GM23248 (cell line): ENCODE measurements around the gene USP38. TPM values are rescaled to one million over a fixed set of nuclear protein-coding genes. Genes with fewer than 3 reads are reported as not detected.

Experiments
- DNase-seq: peaks from one replicate; pipeline ENCODE4 v3.0.0-alpha.2; 2015
- H2AFZ ChIP-seq: fragments of 200-600 bp; sonication (generic); 2 replicates; pipeline ENCODE4 v1.6.1; 2016; ENCODE audit warnings: antibody characterized with exemption
- H3F3A ChIP-seq: fragments of 200-600 bp; sonication (generic); 2 replicates; pipeline ENCODE4 v1.6.1; 2016; ENCODE audit warnings: mild to moderate bottlenecking, antibody characterized with exemption, mixed run types; ENCODE audit not compliant: insufficient read depth
- H3K27ac ChIP-seq: fragments of 200-600 bp; sonication (generic); 2 replicates; pipeline ENCODE4 v1.5.1; 2016; ENCODE audit warnings: mild to moderate bottlenecking
- H3K27me3 ChIP-seq: fragments of 200-600 bp; sonication (generic); replicated peaks from 2 replicates; pipeline ENCODE4 v1.6.1; 2016; ENCODE audit warnings: mild to moderate bottlenecking; ENCODE audit not compliant: insufficient read depth
- H3K36me3 ChIP-seq: fragments of 200-600 bp; sonication (generic); 2 replicates; pipeline ENCODE4 v1.6.1; 2016; ENCODE audit warnings: low read depth, mild to moderate bottlenecking
- H3K4me1 ChIP-seq: fragments of 200-600 bp; sonication (generic); 2 replicates; pipeline ENCODE4 v1.6.1; 2016; ENCODE audit warnings: mild to moderate bottlenecking; ENCODE audit not compliant: insufficient read depth
- H3K4me2 ChIP-seq: fragments of 200-600 bp; sonication (generic); one replicate; pipeline ENCODE4 v1.6.1; 2016; ENCODE audit warnings: mild to moderate bottlenecking; ENCODE audit not compliant: unreplicated experiment
- H3K4me3 ChIP-seq: fragments of 200-600 bp; sonication (generic); 2 replicates; pipeline ENCODE4 v1.5.1; 2016; ENCODE audit warnings: mild to moderate bottlenecking
- H3K79me2 ChIP-seq: fragments of 200-600 bp; sonication (generic); 2 replicates; pipeline ENCODE4 v1.6.1; 2016; ENCODE audit warnings: mild to moderate bottlenecking; ENCODE audit not compliant: insufficient read depth
- H3K9ac ChIP-seq: fragments of 200-600 bp; sonication (generic); 2 replicates; pipeline ENCODE4 v1.6.1; 2016; ENCODE audit warnings: mild to moderate bottlenecking
- H3K9me2 ChIP-seq: fragments of 200-600 bp; sonication (generic); 2 replicates; pipeline ENCODE4 v1.6.1; 2016; ENCODE audit warnings: mixed run types, mild to moderate bottlenecking, moderate library complexity; ENCODE audit not compliant: insufficient read depth
- H3K9me3 ChIP-seq: fragments of 200-600 bp; sonication (generic); one replicate; pipeline ENCODE4 v1.6.1; 2017; ENCODE audit warnings: low read depth
- H4K20me1 ChIP-seq: fragments of 200-600 bp; sonication (generic); 2 replicates; pipeline ENCODE4 v1.6.0; 2016; ENCODE audit not compliant: insufficient read depth
- EZH2 ChIP-seq: fragments of 200-600 bp; sonication (generic); IDR thresholded peaks from 2 replicates; pipeline ENCODE4 v1.6.1; 2018; ENCODE audit warnings: antibody characterized with exemption, mild to moderate bottlenecking; ENCODE audit not compliant: insufficient read depth, poor library complexity, severe bottlenecking
- EZH2phosphoT487 ChIP-seq: fragments of 200-600 bp; sonication (generic); IDR thresholded peaks from 2 replicates; pipeline ENCODE4 v1.6.1; 2018; ENCODE audit warnings: antibody characterized with exemption, moderate library complexity, mild to moderate bottlenecking, low read depth; ENCODE audit not compliant: insufficient read depth
- WGBS, 2 experiments: methylation state at CpG; one replicate each; pipeline ENCODE4 v1.1.6; 2015 to 2017; ENCODE audit warnings: low lambda C conversion rate in 2 of 2, low coverage in 1 of 2; ENCODE audit errors: missing lambda C conversion rate in 2 of 2; 5-methylcytosine and 5-hydroxymethylcytosine counted together
- in situ Hi-C: fragments of 300-500 bp; cut with MboI; formaldehyde crosslinking; loops from 2 replicates; pipeline ENCODE4 v1.15.0; 2020
- polyA plus RNA-seq: library from polyadenylated mRNA; unstranded; fragments of >200 nt; fragmentation: Nextera tagmentation; extraction: Ambion mirVana; gene quantifications from 2 replicates; pipeline ENCODE4 v1.2.1, GENCODE V29; 2016
- total RNA-seq: library from RNA; depleted of rRNA; stranded (reverse); fragments of >200 nt; shearing (Covaris generic); gene quantifications from 2 replicates; pipeline ENCODE4 v1.2.3, GENCODE V29; 2014

The USP38 gene
- total and polyA plus RNA-seq, 2 experiments from 2014 or later, result 9.6 to 19.3 TPM

- no peaks in the 10 kb centered on the region; the same call in 1 of the 2 replicates for H3K9me2 ChIP-seq
- H2AFZ ChIP-seq, result no peak overlapping the region
- no peak for DNase-seq
- H3K9me3 ChIP-seq, result no peaks in the 10 kb centered on the region
- in situ Hi-C loops, result no loop called here
- no peak for TF ChIP-seq EZH2
- no peak for TF ChIP-seq EZH2phosphoT487
- no peaks in the 10 kb centered on the region for H4K20me1 ChIP-seq
- H3K4me3 ChIP-seq, result no peak overlapping the region
- no peaks in the 10 kb centered on the region for H3K36me3 ChIP-seq
- H3F3A ChIP-seq, result peaks cover 20% of the 10 kb centered on the region
- H3K27me3 ChIP-seq, result no peaks in the 10 kb centered on the region
- no peak overlapping the region for H3K27ac ChIP-seq
- no peak overlapping the region for H3K4me2 ChIP-seq
- no peaks in the 10 kb centered on the region for H3K79me2 ChIP-seq
- H3K4me1 ChIP-seq, result peaks cover 24% of the 10 kb centered on the region
- no peak overlapping the region for H3K9ac ChIP-seq
- 75 to 77% methylated on average over 5 of the region's 5 CpGs for WGBS, 2 experiments
Measured at GRCh38 chr4:143254491-143255226, 69.9 kb downstream of the USP38 start.

GRCh38 chr4:143256456-143256855 lies 71.7 kb downstream of the USP38 start:
- Histone ChIP-seq H4K20me1 (no peaks in the 10 kb centered on the region), H3F3A (peaks cover 16% of the 10 kb centered on the region), H3K9ac (no peak overlapping the region), H3K36me3 (no peaks in the 10 kb centered on the region), H3K4me2 (no peak overlapping the region), H3K27me3 (no peaks in the 10 kb centered on the region), H2AFZ (no peak overlapping the region), H3K9me3 (no peaks in the 10 kb centered on the region), H3K27ac (no peak overlapping the region), H3K4me3 (no peak overlapping the region), H3K79me2 (no peaks in the 10 kb centered on the region), H3K4me1 (peaks cover 19% of the 10 kb centered on the region), H3K9me2 (no peaks in the 10 kb centered on the region; the same call in 1 of the 2 replicates)
- WGBS, 2 experiments, result 85 to 86% methylated on average over 2 of the region's 2 CpGs
- no peak for TF ChIP-seq EZH2phosphoT487
- TF ChIP-seq EZH2, result no peak
- DNase-seq, result no peak
- in situ Hi-C loops, result no loop called here

- no peak overlapping the region for H2AFZ ChIP-seq
- no peak overlapping the region for H3K27ac ChIP-seq
- no peaks in the 10 kb centered on the region; the same call in 1 of the 2 replicates for H3K9me2 ChIP-seq
- no peak overlapping the region for H3K4me2 ChIP-seq
- no peaks in the 10 kb centered on the region for H3K36me3 ChIP-seq
- TF ChIP-seq EZH2 (no peak), EZH2phosphoT487 (no peak)
- H3K4me1 ChIP-seq, result peaks cover 10% of the 10 kb centered on the region
- in situ Hi-C loops, result no loop called here
- peaks cover 9% of the 10 kb centered on the region; the same call in 1 of the 2 replicates for H3F3A ChIP-seq
- no peaks in the 10 kb centered on the region for H4K20me1 ChIP-seq
- no peaks in the 10 kb centered on the region for H3K9me3 ChIP-seq
- H3K4me3 ChIP-seq, result no peak overlapping the region
- no peak for DNase-seq
- H3K9ac ChIP-seq, result no peak overlapping the region
- H3K27me3 ChIP-seq, result no peaks in the 10 kb centered on the region
- H3K79me2 ChIP-seq, result no peaks in the 10 kb centered on the region
Measured at GRCh38 chr4:143257356-143257755, 72.6 kb downstream of the USP38 start.

GRCh38 chr4:143260750-143261149 lies 76.0 kb downstream of the USP38 start:
- no peak overlapping the region for H3K27ac ChIP-seq
- H3K9me3 ChIP-seq, result no peaks in the 10 kb centered on the region
- no peak overlapping the region for H3K4me3 ChIP-seq
- in situ Hi-C loops, result no loop called here
- WGBS, 2 experiments, result 66 to 70% methylated on average over 3 of the region's 3 CpGs
- H3K79me2 ChIP-seq, result no peaks in the 10 kb centered on the region
- DNase-seq, result peak; percentile 26
- H3F3A ChIP-seq, result no peaks in the 10 kb centered on the region
- H4K20me1 ChIP-seq, result no peaks in the 10 kb centered on the region
- no peak overlapping the region for H3K9ac ChIP-seq
- no peaks in the 10 kb centered on the region for H3K4me1 ChIP-seq
- H2AFZ ChIP-seq, result no peak overlapping the region
- H3K9me2 ChIP-seq, result no peaks in the 10 kb centered on the region; the same call in 1 of the 2 replicates
- no peak overlapping the region for H3K4me2 ChIP-seq
- H3K27me3 ChIP-seq, result no peaks in the 10 kb centered on the region
- no peaks in the 10 kb centered on the region for H3K36me3 ChIP-seq
- TF ChIP-seq EZH2 (no peak), EZH2phosphoT487 (no peak)
